BE2C (cell line): ENCODE data around the gene NFIB.

Experiments
- DNase-seq: peaks from one replicate; pipeline ENCODE4 v3.0.0-alpha.2; 2020
- H3K27me3 ChIP-seq: fragments of 250-450 bp; sonication (Bioruptor Pico); 2 replicates; pipeline ENCODE4 v1.5.1; 2020; ENCODE audit warnings: mild to moderate bottlenecking
- H3K36me3 ChIP-seq: fragments of 250-450 bp; sonication (Bioruptor Pico); 2 replicates; pipeline ENCODE4 v1.5.1; 2020; ENCODE audit warnings: mild to moderate bottlenecking
- H3K4me1 ChIP-seq: fragments of 250-450 bp; sonication (Bioruptor Pico); 2 replicates; pipeline ENCODE4 v1.5.1; 2020
- H3K4me3 ChIP-seq: 2 replicates; pipeline ENCODE4 v1.5.1; 2011; ENCODE audit warnings: low read depth, low read length
- H3K9me3 ChIP-seq: fragments of 250-450 bp; sonication (Bioruptor Pico); 2 replicates; pipeline ENCODE4 v1.5.1; 2020
- CTCF ChIP-seq: IDR thresholded peaks from 2 replicates; pipeline ENCODE4 v1.5.1; 2012; ENCODE audit warnings: mild to moderate bottlenecking, low read depth, low read length

The NFIB gene

GRCh38 chr9:14232111-14232510 is 81.8 kb downstream of the NFIB start:
- TF ChIP-seq CTCF = no peak
- H3K4me3 ChIP-seq = no peak overlapping the region
- no peak for DNase-seq
- H3K36me3 ChIP-seq = no peaks in the 10 kb centered on the region
- no peaks in the 10 kb centered on the region for H3K27me3 ChIP-seq
- peaks cover 11% of the 10 kb centered on the region for H3K4me1 ChIP-seq
- no peaks in the 10 kb centered on the region for H3K9me3 ChIP-seq

- Histone ChIP-seq H3K36me3 (no peaks in the 10 kb centered on the region), H3K4me1 (peaks cover 11% of the 10 kb centered on the region), H3K27me3 (no peaks in the 10 kb centered on the region), H3K4me3 (no peak overlapping the region), H3K9me3 (no peaks in the 10 kb centered on the region)
- no peak for DNase-seq
- no peak for TF ChIP-seq CTCF
Observed at GRCh38 chr9:14231196-14231990, 82.5 kb downstream of the NFIB start.

- Histone ChIP-seq H3K9me3 (no peaks in the 10 kb centered on the region), H3K4me1 (peaks cover 2% of the 10 kb centered on the region; the same call in 1 of the 2 replicates), H3K4me3 (no peak overlapping the region), H3K27me3 (no peaks in the 10 kb centered on the region), H3K36me3 (no peaks in the 10 kb centered on the region; the same call in 1 of the 2 replicates)
- TF ChIP-seq CTCF = no peak
- no peak for DNase-seq
Observed at GRCh38 chr9:14228602-14229001, 85.3 kb downstream of the NFIB start.

GRCh38 chr9:14226855-14227532 is 86.9 kb downstream of the NFIB start:
- no peaks in the 10 kb centered on the region for H3K27me3 ChIP-seq
- no peak for DNase-seq
- no peaks in the 10 kb centered on the region for H3K9me3 ChIP-seq
- no peaks in the 10 kb centered on the region; the same call in 1 of the 2 replicates for H3K36me3 ChIP-seq
- H3K4me3 ChIP-seq = no peak overlapping the region
- no peak for TF ChIP-seq CTCF
- H3K4me1 ChIP-seq = peaks cover 2% of the 10 kb centered on the region; the same call in 1 of the 2 replicates

- H3K9me3 ChIP-seq = no peaks in the 10 kb centered on the region
- 0 out of 2 replicates have a peak, but pooled peaks cover 7% of the 10 kb centered on the region for H3K4me1 ChIP-seq
- H3K27me3 ChIP-seq = no peaks in the 10 kb centered on the region
- no peak overlapping the region for H3K4me3 ChIP-seq
- H3K36me3 ChIP-seq = no peaks in the 10 kb centered on the region; the same call in 1 of the 2 replicates
- DNase-seq = no peak
- TF ChIP-seq CTCF = no peak
Observed at GRCh38 chr9:14223081-14223480, 90.9 kb downstream of the NFIB start.
